ENCODE measurements around the gene ARMC7. TPM values are rescaled to one million over a fixed set of nuclear protein-coding genes. Genes with fewer than 3 reads are reported as not detected.

The ARMC7 gene
- total and polyA plus RNA-seq, 10 of the 15 experiments (the other 5 are each of a cell fraction or from before 2014, with no cell fraction given), result 1.5 to 19.8 (median 6.3) TPM

GRCh38 chr17:75102385-75102821 lies 7.4 kb upstream of the ARMC7 start (continued):
- TF ChIP-seq EED (IDR thresholded peaks at IDR 0.05; ENCODE audit: low read depth), result peak; percentile 62; the same call in 1 of the 2 replicates
- no peak; the same call in 1 of the 2 replicates for TF ChIP-seq NR2F1 (conservative IDR thresholded peaks at IDR 0.05)
- TF ChIP-seq GABPA (IDR thresholded peaks at IDR 0.05; ENCODE audit: low read depth), result no peak
- no peak for TF ChIP-seq JUND (IDR thresholded peaks at IDR 0.05; ENCODE audit: low read depth, low read length)
- TF ChIP-seq NRF1 (conservative IDR thresholded peaks at IDR 0.05; ENCODE audit: low read depth, low read length), result no peak
- TF ChIP-seq CTCF (IDR thresholded peaks at IDR 0.05 in 2 of 3, conservative IDR thresholded peaks at IDR 0.05 in 1 of 3; ENCODE audit: control insufficient read depth in 2 of 3, extremely low read depth in 1 of 3, insufficient read depth in 1 of 3, low read depth in 3 of 3, low read length in 3 of 3), result no peak
- no peak for TF ChIP-seq TARDBP (IDR thresholded peaks at IDR 0.05; ENCODE audit: borderline replicate concordance)
- TF ChIP-seq KDM1A (IDR thresholded peaks at IDR 0.05; ENCODE audit: borderline replicate concordance), result no peak
- peak; percentile 65 for TF ChIP-seq RAD51 (IDR thresholded peaks at IDR 0.05)
- no peak for TF ChIP-seq SMARCA5 (IDR thresholded peaks at IDR 0.05)
- no peak for TF ChIP-seq E2F4 (IDR thresholded peaks at IDR 0.05; ENCODE audit: low read depth, low read length)
- no peak for TF ChIP-seq IRF5 (IDR thresholded peaks at IDR 0.05; ENCODE audit: borderline replicate concordance)
- no peak for TF ChIP-seq NKRF (conservative IDR thresholded peaks at IDR 0.05)
- no peak for TF ChIP-seq SP1 (IDR thresholded peaks at IDR 0.05; ENCODE audit: low read depth, low read length)
- TF ChIP-seq MYC (IDR thresholded peaks at IDR 0.05; ENCODE audit: insufficient read depth, insufficient read length, insufficient replicate concordance, low read length, severe bottlenecking), result no peak
- TF ChIP-seq CUX1 (IDR thresholded peaks at IDR 0.05; ENCODE audit: insufficient replicate concordance, low read depth, low read length), result no peak
- no peak for TF ChIP-seq LARP7 (IDR thresholded peaks at IDR 0.05)

All from GM12878 (cell line).